Hepatic stellate cell (primary cell): ENCODE data around the gene CAMK4.
"Not testable (repeated sequence)": the region's sequence is repeated elsewhere in the genome, so short reads cannot be mapped to it uniquely, and the experiment has no call there.

Experiments
- DNase-seq: peaks from one replicate; pipeline ENCODE4 v3.0.0; 2011; ENCODE audit warnings: low spot score

Gene CAMK4

DNA sequence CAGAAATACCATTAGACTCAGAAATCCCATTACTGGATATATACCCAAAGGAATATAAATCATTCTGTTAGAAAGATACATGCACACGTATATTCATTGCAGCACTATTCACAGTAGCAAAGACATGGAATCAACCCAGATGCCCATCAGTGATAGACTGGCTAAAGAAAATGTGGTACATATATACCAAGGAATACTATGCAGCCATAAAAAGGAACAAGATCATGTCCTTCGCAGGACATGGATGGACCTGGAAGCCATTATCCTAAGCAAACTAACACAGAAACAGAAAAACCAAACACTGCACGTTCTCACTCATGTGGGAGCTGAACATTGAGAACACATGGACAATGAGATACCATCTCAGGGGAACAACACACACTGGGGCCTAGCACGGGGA, 33.4 kb downstream of the CAMK4 start:
- not testable (repeated sequence) for DNase-seq

DNA sequence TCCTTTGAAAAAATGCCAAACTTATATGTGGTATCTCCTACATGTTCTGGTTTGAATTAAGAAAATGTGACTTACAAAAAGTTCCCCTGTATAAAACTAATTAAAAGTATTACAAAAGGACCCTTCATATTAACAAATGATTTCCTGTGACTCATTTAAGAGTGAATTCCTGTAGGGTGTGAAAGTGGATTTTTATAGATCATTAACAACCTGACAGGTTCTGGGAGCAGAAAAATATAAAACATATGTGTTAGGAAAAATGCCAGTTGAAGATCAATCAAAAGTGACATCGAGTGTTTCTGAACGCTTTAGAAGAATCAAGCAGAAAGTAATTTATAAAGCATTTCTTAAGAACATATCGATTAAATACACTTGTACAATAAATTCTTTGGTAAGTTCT, 35.5 kb downstream of the CAMK4 start:
- DNase-seq: no peak

DNA sequence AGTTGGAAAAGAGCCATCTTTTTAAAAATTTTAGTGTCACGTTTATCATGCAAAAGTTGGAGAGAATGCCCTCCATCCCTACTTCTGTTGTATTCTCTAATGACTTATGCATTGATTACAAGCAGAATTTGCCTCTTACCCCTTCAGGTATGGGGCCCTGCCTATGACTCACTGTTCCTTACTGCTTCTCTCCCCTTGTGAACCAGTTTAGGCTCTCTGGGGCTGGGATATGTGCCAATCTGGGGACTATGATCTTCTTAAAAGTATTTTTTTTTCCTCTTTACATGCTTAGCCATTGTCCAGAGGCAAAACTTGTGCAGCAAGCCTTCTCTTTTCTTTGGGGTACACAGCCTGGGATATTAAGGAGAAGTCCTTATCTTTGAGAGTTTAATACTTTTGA, 37.4 kb downstream of the CAMK4 start:
- DNase-seq: no peak

DNA sequence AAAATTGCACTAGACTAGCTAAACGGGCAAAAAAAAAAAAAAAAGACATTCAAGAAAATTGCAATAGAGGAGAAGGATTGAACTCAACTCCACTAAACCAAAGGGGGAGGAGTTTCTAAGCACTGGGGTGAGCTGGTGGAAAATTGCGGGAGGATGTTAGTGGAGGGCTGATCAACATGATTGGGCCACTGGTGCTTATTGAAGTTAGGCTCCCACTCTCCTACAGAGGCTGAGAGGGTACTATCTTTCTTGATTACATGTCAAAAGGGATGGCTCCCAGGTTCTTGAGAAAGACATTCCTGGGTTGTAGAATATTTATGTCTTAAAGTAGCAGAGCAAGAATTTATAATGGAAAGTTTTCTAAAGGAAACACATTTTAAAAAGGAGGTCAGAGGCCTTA, 38.0 kb downstream of the CAMK4 start:
- no peak for DNase-seq

DNA sequence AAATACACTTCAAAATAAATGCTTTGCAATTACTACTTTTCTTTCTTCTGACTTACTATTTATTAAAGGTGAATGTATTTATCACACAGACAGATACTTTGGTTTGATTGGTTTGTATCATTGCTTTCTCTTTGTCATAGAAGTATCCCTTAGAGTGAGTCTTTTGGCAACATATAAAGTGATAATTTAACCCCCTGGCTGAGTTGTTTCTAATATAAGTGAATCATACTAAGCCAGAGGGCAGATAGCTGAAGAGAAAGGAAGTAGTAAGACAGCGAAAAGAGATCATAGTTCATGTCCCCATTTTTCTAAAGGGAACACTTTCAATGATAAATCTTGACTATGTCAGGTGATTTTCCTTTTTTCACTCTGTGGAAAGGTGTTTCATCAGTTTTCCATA, 38.6 kb downstream of the CAMK4 start:
- no peak for DNase-seq

DNA sequence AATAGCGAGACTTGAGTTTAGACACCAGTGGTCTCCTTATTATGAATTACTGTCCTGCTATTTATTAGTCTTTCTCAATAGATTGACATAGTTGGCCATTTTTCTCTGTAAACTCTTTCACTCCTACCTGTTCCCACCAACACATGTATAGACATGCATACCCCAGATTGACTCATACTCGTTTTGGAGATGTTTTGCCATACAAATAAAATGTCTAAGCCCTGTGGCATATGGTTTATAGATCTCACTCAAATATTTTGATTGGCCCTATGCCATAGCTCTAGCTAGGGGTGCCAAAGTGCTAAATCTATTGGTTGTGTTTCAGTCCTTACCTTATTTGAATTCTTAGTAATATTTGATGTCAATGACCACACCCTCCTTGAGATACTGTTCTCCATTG, 42.3 kb downstream of the CAMK4 start:
- DNase-seq: no peak

DNA sequence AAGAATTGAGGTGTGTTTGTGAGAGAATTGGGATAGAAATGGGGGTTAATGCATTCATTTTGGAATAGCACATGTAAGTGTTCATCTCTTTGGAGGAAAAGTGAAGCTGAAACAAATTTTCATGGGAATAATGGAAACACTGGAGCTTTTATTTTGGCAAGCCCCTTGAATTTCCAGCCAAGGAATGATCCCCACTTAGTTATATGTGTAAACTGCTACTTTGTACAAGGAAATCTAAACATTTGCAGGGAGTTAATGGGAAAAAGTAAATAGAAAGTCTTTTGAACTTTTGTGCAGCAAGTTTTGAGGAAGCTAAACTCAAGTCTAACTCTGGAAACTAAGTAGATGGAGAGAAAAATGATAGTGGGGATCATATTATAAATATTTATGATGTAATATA, 44.1 kb downstream of the CAMK4 start:
- DNase-seq: no peak

DNA sequence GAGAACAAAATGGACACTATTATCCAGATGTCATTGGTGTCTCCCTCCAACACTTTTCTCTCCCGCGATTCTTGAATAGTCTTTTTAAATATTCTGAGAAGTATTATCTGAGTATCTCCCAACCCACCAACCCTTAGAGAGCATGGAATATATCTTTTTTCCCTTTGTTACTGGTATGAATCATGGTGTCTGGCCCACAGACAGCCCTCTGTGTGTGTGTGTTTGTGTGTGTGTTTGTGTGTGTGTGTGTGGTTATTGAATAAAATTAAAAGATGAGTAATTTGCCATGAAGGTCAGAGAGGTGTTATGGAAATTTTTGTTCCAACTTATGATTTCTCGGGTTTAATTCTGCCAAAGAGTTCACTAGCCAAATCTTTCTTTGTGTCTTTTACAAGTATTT, 47.7 kb downstream of the CAMK4 start:
- DNase-seq: no peak

DNA sequence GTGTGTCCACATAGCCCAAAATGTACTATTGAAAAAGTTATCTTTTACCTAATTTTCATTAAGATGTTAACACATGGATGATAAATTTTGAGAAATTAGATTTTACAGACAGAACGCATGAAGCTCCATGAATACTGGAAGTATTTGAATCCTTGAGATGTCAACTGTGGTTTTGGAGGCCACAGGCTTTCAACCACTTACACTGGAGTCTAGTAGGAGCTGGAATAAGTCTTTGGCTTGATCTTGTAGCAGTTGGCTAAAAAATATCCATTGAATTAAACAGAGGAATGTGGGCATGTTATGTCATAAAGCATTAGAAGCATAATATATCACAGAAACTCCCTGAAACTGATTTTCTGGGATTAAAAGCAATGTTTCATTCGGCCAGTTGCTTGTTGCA, 52.9 kb downstream of the CAMK4 start:
- no peak for DNase-seq

DNA sequence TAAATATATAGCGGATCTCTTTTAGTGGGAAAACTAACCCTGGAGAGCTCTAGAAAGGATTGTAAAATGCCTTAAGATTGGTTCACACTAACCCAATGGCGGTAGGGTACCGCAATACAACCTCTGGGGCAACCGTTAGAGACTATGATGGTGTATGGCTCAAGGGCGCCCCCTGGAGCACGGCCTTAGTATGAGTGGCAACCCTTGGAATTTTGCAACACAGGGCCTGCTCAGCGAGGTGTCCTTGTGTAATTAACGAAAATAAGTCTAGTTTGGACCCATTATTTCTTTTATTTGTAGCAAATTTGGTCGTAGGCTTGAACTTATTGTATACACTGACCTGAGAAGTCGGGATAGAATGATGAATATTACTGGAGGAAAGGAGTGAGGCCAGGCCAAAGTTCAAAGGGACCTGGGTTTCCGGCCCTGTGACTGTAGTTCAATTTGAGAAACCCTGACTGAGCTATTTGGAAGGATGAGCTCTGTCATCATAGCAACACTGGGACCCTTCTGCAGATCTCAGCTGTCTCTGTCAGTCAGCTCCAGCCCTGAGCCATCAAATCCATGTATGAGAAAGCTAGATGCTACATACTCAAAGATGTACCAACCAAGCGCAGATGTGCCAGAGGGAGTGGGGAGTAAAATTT, 54.8 kb downstream of the CAMK4 start:
- no peak for DNase-seq

DNA sequence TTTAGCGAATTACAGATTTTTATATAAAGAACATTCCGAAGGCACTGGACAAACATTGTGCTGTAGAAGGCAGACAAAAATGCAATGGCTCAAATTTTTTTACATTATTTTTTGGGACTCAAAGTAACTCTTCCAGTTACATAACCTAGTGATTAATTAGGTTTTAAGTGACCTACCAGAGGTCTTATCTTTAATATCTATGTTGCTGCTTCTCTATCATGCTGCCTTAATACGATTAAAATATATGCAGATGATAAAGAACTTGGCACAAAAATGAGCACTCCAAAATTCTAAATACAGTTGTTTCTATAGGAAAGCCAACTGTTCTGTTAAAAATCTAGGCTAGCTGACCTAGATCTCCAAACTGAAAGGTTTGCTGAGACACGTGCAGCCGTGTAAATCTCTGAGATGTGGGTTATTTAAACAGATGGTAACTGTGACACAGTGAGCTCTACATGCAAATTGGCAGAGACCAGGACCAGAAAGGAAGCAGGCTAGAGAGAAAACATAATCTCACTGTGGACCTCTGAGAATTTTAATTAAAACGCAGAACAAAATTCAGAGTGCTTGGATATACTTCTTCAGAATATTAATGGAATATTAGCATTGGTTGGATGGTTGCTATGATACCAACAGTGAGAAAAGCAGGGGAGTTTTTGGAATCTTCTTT, 56.2 kb downstream of the CAMK4 start:
- DNase-seq: no peak

DNA sequence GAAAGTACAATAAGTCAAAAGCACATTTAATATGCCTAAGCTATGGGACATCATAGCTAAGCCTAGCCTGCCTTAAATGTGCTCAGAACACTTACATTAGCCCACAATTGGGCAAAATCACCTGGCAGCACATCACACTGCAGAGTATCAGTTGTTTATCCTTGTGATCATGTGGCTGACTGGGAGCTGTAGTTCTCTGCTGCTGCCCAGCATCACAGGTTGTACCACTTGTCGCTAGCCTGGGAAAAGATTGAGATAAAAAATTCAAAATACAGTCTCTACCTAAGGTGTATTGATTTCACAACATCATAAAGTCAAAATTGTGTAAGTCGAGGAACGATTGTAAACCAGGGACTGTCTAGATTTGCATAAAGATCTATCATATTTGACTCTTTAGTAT, 58.6 kb downstream of the CAMK4 start:
- DNase-seq: no peak

DNA sequence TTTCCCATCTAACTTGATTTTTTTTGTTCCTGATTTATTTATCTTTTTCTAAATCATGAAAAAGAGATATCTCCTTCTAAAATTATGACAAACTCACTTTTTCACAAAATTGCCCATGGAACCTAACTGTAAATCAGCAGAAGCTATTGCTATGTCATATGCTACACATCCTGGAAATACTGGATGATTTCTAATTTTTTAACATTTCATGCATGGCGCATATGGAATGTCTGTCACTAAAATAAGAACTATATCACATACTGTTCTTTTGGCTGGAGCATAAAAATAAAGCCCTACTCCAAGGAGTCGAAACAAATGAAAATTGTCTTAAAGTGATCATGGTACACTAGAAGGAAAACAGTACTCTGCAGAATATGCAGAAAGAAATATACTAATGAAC, 60.6 kb downstream of the CAMK4 start:
- no peak for DNase-seq

DNA sequence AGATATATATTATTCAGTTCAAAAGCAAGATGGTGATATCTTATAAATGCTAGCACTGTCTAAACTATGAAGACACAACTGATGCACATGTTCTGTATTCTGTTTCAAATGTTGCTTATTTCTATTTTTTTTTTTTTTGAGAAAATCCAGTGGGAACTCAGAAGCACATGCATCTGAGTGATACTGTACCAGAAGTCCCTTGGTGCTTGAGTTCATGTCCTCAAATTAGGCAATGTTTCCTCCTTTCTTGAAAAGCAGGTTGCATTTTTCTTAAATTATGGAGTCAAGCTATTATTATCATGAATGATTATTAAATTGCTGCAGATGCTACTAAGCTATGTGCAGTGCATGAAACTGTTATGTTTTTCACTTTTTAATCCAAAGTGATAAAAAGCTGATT, 70.4 kb downstream of the CAMK4 start:
- DNase-seq: no peak

DNA sequence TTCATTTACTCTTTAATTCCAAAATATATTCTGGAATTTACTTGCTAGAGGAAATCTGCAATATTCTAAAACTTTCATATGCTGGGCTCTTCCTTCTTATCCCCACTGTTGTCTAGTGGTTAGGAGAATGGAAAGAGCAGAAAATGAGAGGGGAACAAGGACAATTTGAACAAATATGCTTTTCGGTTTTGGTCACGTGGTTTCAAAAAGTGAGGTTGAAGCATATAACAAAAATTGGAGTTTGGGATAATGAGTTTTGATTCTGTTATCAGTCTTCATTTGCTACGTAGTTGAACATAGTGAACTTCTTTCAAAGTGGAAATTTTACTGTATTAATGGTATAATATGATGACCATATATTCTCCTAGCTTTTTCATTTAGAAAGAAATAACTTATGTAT, 71.5 kb downstream of the CAMK4 start:
- no peak for DNase-seq

DNA sequence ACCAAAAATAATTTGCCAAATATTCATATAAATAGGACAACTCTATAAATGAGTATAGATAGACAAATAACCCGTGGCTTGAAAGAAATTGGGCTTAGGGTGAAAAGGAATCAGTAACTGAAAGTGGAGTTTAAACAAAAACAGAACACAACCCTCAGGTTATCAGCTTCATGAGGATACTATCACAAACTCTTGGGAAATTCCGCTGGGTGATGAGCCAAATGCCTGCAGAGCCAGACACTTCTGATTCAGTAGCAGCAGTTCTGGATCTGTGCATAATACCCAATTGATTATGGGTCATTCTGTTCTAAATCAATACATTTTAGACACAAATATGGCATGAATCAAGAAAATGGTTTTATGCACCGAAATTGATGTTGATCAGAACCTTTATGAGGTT, 72.4 kb downstream of the CAMK4 start:
- DNase-seq: no peak

DNA sequence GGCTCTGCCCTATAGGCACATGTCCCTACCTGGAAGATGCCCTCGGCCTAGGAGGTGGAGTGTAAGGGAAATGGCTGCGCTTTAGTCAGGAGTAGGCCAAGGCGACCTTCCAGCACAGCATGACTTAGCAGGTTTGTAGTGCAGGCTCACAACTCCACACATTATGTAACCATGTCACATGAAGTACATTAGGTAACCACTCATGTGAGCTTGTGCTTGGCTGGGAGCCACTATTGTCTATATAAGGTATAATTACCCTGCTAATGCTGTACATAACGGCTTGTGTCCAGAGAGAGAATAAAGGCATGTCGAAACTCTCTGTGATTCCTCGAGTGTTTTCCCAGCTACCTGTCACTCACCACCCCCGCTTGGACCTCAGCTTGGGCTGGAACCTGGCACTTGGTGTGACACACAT, 74.9 kb downstream of the CAMK4 start:
- DNase-seq: no peak

DNA sequence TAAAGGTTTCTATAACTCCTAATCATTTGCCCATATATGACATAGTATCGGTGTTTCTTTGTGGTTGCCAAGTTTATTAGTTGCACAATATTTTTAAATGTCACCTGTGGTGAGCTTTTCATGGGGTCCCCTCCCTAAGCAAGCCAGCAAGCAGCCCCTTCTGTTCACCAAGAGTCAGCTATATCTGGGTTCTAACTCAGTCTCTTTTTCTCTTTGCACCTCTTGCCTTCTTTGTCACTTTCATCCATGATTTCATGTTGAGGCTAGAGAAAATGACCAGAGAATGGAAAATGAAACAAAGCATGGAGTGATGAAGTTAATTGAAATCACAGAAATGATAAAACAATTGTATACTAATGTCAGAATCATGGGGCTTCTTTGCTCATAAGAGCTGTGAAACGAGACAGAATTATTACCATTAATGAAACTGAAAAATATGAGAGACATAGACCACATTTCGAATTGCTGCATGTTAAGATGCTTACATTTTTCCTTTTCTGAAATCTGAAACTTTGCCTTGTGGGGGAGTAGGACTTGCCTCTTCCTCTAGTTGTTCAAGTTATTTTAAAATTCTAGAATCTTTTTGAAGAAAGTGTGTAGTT, 75.7 kb downstream of the CAMK4 start:
- no peak for DNase-seq

DNA sequence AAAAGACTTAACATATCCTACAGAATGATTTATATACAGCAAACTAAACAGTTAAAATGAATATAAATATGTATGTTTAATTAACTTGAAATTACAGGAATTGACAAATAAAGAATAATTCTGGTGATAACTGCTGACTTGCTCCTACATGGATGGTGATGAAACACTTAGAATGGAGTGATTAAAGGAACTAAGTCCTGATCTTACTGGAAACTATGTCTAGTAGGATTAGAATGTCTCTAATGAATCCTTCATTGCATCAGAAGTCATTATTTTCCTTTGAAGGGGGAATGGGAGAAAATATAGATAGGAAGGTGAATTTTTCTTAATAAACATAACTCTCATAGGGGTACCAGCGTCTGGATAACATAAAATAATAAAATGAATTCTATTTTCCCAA, 77.1 kb downstream of the CAMK4 start:
- no peak for DNase-seq

DNA sequence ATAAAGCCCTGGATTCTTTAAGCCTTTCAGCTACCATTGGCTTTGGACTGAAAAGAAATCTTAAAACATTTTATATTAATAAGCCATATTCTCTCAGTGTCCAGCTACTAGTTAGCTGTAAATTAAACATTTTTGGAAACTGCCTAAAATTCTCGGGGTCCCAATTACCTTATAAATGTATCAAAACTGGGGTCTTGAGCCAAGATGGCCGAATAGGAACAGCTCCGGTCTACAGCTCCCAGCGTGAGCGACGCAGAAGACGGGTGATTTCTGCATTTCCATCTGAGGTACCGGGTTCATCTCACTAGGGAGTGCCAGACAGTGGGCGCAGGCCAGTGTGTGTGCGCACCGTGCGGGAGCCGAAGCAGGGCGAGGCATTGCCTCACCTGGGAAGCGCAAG, 77.9 kb downstream of the CAMK4 start:
- not testable (repeated sequence) for DNase-seq

DNA sequence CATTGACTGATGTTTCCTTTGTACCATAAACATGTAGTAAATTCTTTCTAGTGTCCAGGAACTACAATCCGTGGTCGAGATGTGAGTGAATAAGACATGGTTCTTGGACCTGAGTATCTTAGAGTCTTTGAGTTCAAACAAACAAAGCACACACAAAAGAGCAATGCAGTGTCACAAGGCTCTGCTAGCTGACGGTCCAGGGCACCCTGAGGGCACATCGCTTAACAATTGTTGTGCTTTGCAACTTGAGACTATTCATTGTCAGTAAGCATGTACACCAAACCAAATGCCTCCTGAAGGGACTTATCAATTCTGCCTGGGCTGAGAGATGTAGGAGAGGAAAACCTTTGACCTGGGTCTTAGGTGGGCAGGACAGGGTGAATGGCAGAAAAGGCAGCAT, 84.8 kb downstream of the CAMK4 start:
- DNase-seq: no peak

DNA sequence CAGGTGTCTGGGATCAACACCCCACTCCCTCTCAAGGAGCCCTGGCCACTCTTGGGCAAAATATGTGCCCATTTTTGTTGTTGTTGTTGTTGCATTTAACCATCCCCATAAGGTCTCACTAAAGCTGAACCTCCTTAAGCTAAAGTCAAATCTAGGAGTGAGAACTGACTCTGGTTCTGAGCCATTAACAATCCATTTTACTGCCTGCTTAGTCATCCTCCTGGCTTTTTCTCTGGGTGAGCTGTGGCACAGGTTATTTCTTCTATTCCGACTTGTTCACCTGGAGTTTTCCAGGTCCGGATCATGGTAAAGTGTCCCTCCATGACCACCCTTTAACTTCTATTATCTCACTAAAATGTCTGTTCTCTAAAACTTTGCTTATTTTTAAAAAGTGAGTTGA, 85.2 kb downstream of the CAMK4 start:
- DNase-seq: no peak

DNA sequence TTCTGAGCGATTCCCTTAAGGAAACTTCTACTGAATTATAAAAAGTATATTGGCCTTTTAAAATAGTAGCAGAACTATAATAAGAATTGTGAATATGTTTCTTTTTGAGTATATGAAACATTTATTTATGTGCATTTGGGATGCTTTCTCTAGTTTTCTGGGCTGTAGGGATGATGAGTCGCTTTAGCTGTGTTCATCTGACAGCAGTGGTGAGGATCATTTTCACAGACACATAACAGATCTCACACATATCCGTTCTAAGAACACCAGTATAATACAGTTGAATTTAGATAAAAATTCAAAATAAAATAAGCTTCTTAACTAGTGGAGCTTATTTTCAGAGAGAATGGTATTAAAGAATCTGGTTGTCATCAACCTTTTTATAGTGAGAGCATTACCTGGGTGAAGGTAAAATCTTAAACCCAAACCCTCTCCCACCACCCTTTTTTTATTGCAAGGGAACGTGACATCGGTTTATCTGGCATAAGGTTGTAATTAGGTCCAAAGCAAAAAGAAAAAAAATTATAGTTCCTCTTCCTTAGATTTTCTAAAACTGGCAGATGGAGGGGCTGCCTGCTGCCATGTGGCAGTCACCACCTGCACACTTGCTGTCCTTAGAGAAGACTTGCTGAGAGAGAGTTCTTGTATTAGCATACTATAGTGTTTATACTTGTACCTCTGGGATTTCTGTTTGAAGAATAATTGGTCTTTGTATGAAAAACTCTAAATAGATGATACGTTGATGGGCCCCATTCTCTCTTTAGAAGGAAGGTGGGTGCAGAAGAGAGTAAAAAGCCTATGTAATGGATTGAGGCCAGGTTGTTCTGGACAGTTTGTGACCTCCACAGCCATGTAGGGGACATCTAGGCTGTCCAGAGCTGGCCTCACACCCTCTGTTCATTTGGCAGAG, 86.8 kb downstream of the CAMK4 start:
- DNase-seq: no peak
